Measurements from ENCODE around the gene MRPS23. TPM values are rescaled to one million over a fixed set of nuclear protein-coding genes. Genes with fewer than 3 reads are reported as not detected.
"Not testable (repeated sequence)": the region's sequence is repeated elsewhere in the genome, so short reads cannot be mapped to it uniquely, and the experiment has no call there.

Gene MRPS23
- total RNA-seq, 2 donors from 2014 or later: 1.3 to 13.7 TPM

DNA sequence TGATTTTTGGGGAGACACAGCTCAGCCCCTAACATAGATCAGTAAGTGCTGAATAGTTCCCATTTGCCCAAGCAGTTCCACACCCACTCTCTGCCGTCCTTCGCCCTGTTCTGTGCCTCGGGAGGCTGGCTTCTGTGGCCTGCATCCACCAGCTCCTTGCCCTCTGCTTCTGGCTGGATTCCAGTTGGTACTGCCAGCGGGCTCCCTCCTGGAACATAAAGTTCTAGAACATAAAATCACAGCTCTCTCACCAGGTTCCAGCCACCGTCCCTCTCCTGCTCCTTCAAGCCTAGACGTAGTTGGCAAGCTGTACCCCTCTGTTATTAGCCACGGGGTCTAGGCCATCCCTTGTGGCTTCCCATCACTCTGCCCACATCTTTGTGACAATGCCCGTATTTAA is 3.9 kb upstream of the MRPS23 start:
- no peak overlapping the region for H3K4me3 ChIP-seq
- no peaks in the 10 kb centered on the region for H3K9me3 ChIP-seq
- ATAC-seq: no peak
- intact Hi-C loops (cut with DNase I): no loop called here
- H3K4me1 ChIP-seq: peaks cover 70% of the 10 kb centered on the region
- 31 to 32% methylated on average over 8 of the region's 8 CpGs for WGBS, 2 donors
- no peaks in the 10 kb centered on the region for H3K36me3 ChIP-seq (replicated peaks in 1 of 2; ENCODE audit: insufficient read depth in 1 of 2, low read depth in 2 of 2)
- peak overlapping the region; percentile 74 to 90 (median 89) for H3K27ac ChIP-seq
- DNase-seq: peak; percentile 78 to 94 (median 86)
- no peaks in the 10 kb centered on the region for H3K27me3 ChIP-seq
- TF ChIP-seq POLR2A (IDR thresholded peaks at IDR 0.05): peak in 2 of 3 donors; percentile 41 to 49
- TF ChIP-seq, protein P1, sequence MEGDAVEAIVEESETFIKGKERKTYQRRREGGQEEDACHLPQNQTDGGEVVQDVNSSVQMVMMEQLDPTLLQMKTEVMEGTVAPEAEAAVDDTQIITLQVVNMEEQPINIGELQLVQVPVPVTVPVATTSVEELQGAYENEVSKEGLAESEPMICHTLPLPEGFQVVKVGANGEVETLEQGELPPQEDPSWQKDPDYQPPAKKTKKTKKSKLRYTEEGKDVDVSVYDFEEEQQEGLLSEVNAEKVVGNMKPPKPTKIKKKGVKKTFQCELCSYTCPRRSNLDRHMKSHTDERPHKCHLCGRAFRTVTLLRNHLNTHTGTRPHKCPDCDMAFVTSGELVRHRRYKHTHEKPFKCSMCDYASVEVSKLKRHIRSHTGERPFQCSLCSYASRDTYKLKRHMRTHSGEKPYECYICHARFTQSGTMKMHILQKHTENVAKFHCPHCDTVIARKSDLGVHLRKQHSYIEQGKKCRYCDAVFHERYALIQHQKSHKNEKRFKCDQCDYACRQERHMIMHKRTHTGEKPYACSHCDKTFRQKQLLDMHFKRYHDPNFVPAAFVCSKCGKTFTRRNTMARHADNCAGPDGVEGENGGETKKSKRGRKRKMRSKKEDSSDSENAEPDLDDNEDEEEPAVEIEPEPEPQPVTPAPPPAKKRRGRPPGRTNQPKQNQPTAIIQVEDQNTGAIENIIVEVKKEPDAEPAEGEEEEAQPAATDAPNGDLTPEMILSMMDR (IDR thresholded peaks at IDR 0.05): no peak

DNA sequence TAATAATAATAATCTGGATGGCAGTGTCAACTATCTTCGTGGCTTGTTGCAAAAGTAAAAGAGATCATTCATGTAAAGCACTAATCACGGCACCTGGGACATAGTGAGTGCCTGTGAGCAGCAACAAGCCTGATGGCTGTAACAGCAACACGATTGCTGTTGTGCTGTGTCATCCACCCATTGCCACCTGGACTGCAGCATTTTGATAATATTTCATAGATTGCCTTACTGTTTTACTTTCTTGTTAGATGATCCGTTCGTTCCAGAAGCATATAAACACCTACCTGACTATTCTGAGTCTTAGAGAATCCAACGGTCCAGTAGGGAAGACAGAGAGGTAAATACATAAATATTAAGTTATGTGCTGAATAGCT is 3.1 kb upstream of the MRPS23 start:
- Histone ChIP-seq H3K27me3 (no peaks in the 10 kb centered on the region), H3K36me3 (replicated peaks in 1 of 2; ENCODE audit: insufficient read depth in 1 of 2, low read depth in 2 of 2) (no peaks in the 10 kb centered on the region), H3K27ac (peak overlapping the region; percentile 74 to 90 (median 89)), H3K4me3 (no peak overlapping the region), H3K9me3 (no peaks in the 10 kb centered on the region), H3K4me1 (peaks cover 69% of the 10 kb centered on the region)
- intact Hi-C loops (cut with DNase I): no loop called here
- TF ChIP-seq, protein P1 (IDR thresholded peaks at IDR 0.05): no peak
- no peak for TF ChIP-seq POLR2A (IDR thresholded peaks at IDR 0.05)
- ATAC-seq (no peak), DNase-seq (no peak)
- 39 to 47% methylated on average over 6 of the region's 6 CpGs for WGBS, 2 donors

DNA sequence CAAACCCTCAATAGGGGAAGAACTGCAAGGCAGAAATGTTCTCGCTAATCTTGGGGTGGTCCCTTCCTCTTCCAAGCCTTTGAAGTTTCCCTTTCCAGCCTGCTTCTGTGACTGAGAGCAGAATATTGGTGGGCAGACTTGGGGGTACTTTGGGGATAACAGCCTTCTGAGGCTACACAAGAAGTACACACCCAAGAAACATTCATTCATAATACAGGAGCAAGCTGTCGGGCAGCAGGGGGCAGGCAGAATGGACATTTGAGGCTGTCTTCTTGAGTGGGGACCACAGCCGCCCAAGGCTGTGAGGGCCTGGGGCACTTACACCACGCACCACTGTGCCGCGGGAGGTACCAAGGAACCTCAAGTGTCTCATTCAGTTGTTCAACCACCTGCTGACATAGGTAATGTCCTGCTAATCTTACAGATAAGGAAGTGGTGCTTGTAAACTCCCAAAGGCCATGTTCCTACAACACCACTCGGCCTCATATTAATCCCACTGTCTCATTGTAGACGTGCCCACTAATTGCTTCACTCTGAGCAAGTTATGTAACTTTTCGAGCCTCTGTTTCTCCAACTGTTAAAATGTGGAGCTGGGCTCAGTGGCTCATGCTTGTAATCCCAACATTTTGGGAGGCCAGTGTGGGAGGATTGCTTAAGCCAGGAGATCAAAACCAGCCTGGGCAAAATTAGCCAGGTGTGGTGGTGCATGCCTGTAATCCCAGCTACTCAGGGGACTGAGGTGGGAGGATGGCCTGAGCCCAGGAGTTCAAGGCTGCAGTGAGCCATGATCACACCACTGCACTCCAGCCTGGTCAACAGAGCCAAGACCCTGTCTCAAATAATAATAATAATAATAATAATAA is 2.5 kb upstream of the MRPS23 start:
- TF ChIP-seq, protein P1 (IDR thresholded peaks at IDR 0.05): no peak
- TF ChIP-seq POLR2A (IDR thresholded peaks at IDR 0.05): no peak
- intact Hi-C loops (cut with DNase I): no loop called here
- ATAC-seq (no peak), DNase-seq (no peak)
- Histone ChIP-seq H3K4me3 (no peak overlapping the region), H3K9me3 (no peaks in the 10 kb centered on the region), H3K27ac (peak overlapping the region; percentile 74 to 90 (median 89)), H3K36me3 (replicated peaks in 1 of 2; ENCODE audit: insufficient read depth in 1 of 2, low read depth in 2 of 2) (no peaks in the 10 kb centered on the region), H3K27me3 (no peaks in the 10 kb centered on the region), H3K4me1 (peaks cover 63% of the 10 kb centered on the region)
- 42 to 44% methylated on average over 9 of the region's 9 CpGs for WGBS, 2 donors

DNA sequence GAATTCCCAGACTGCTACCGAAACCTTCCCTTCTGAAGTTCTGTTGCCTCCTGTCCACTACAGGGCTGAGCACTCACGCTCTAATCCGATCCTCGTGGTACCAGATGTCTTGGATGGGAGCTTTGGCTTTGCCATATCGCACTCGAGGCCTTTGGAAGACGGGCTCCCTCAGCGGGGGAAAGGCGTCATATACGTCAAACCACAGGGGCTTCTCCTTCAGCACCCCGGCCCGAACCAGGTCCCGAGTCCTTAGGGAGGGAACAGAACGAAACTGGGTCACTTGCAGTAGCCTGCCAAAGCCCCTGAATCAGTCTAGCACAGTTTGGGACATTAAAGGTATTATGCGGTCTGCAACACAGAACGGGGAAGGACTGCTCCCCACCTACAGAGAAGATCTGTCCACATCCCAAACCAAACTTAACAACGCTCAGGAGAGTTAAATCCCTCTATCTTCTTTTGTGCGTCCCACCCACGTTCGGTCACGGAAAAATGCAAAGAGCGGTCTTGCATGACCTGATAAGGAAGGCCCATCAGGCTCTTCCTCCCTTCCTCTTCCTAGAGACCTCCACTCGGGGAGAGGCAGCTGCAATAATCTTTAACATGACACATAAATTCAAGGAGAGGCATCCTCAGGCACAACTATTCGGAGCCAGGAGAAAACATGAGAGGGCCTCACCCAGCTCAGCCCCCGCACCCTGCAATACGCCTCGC is 526 bp downstream of the MRPS23 start:
- WGBS, 2 donors: 7 to 8% methylated on average over 25 to 27 of the region's 27 CpGs
- H3K9me3 ChIP-seq: no peaks in the 10 kb centered on the region
- intact Hi-C loops (cut with DNase I): no loop called here
- no peak for DNase-seq
- ATAC-seq: peak; percentile 1
- H3K4me1 ChIP-seq: peaks cover 46% of the 10 kb centered on the region
- peak overlapping the region; percentile 77 to 92 for H3K4me3 ChIP-seq
- TF ChIP-seq POLR2A (IDR thresholded peaks at IDR 0.05): no peak
- TF ChIP-seq, protein P1 (IDR thresholded peaks at IDR 0.05): no peak
- H3K27ac ChIP-seq: peak overlapping the region; percentile 89 to 97 (median 90)
- no peaks in the 10 kb centered on the region for H3K27me3 ChIP-seq
- no peaks in the 10 kb centered on the region for H3K36me3 ChIP-seq (replicated peaks in 1 of 2; ENCODE audit: insufficient read depth in 1 of 2, low read depth in 2 of 2)

DNA sequence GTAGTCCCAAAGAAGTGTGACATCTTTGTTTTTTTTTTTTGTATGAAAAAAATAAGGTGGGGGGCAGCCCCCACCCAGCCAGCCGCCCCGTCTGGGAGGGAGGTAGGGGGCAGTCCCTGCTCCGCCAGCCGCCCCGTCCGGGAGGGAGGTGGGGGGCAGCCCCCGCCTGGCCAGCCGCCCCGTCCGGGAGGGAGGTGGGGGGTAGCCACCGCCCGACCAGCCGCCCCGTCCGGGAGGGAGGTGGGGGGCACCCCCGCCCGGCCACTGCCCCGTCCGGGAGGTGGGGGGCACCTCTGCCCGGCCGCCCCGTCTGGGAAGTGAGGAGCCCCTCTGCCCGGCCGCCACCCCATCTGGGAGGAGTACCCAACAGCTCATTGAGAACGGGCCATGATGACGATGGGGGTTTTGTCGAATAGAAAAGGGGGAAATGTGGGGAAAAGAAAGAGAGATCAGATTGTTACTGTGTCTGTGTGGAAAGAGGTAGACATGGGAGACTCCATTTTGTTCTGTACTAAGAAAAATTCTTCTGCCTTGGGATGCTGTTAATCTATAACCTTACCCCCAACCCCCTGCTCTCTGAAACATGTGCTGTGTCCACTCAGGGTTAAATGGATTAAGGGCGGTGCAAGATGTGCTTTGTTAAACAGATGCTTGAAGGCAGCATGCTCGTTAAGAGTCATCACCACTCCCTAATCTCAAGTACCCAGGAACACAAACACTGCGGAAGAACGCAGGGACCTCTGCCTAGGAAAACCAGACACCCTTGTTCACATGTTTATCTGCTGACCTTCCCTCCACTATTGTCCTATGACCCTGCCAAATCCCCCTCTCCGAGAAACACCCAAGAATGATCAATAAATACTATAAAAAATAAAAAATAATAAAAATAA is 3.5 kb downstream of the MRPS23 start:
- DNase-seq; ATAC-seq; H3K4me3 ChIP-seq; intact Hi-C loops (cut with DNase I); H3K36me3 ChIP-seq (replicated peaks in 1 of 2; ENCODE audit: insufficient read depth in 1 of 2, low read depth in 2 of 2); H3K27ac ChIP-seq; H3K27me3 ChIP-seq; H3K9me3 ChIP-seq: not testable (repeated sequence)
- 83 to 85% methylated on average over 12 to 14 of the region's 32 CpGs for WGBS, 2 donors
- peaks cover 19% of the 10 kb centered on the region for H3K4me1 ChIP-seq
